DND-41 (cell line): ENCODE results near the gene ZBTB18.

ENCODE experiments used
- EZH2 ChIP-seq: IDR thresholded peaks from 3 replicates; pipeline ENCODE4 v1.6.1; 2012; ENCODE audit warnings: borderline replicate concordance, low read depth, mild to moderate bottlenecking, moderate library complexity, low read length, inconsistent platforms; ENCODE audit not compliant: severe bottlenecking
- TF ChIP-seq, protein P1 (sequence below): IDR thresholded peaks from 2 replicates; pipeline ENCODE4 v1.5.1; 2012; ENCODE audit warnings: borderline replicate concordance, low read length, moderate library complexity, mild to moderate bottlenecking; ENCODE audit not compliant: poor library complexity, severe bottlenecking; ENCODE audit errors: extremely low read depth

DNA sequence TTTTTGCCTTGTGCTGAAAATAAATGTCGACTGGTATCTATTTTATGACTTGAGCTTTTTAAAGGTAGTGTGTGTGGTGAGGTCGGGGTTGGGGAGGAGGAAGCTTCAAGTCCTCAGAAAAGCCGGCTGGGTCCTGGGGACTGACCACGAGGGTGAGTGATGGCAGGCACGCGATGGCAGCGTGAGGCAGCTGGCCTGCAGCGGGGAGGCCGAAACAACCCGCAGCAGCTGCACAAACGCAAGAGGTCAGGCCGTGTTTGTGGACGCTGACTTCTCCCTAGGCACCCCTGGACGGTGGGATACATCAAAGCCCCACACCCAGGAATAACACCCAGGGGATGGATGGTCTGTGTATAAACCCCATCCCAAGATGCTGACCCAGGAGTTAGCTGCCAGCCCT is 51.4 kb downstream of the ZBTB18 start:
- TF ChIP-seq, protein P1, sequence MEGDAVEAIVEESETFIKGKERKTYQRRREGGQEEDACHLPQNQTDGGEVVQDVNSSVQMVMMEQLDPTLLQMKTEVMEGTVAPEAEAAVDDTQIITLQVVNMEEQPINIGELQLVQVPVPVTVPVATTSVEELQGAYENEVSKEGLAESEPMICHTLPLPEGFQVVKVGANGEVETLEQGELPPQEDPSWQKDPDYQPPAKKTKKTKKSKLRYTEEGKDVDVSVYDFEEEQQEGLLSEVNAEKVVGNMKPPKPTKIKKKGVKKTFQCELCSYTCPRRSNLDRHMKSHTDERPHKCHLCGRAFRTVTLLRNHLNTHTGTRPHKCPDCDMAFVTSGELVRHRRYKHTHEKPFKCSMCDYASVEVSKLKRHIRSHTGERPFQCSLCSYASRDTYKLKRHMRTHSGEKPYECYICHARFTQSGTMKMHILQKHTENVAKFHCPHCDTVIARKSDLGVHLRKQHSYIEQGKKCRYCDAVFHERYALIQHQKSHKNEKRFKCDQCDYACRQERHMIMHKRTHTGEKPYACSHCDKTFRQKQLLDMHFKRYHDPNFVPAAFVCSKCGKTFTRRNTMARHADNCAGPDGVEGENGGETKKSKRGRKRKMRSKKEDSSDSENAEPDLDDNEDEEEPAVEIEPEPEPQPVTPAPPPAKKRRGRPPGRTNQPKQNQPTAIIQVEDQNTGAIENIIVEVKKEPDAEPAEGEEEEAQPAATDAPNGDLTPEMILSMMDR: no peak
- no peak for TF ChIP-seq EZH2
